Immature natural killer cell (primary cell): ENCODE data around the gene AATF. TPM values are rescaled to one million over a fixed set of nuclear protein-coding genes. Genes with fewer than 3 reads are reported as not detected.

Experiments used
- DNase-seq, 3 donors: peaks; one replicate each; pipeline ENCODE4 v3.0.0; 2022; ENCODE audit warnings: mixed read lengths in 1 of 3
- H3K27ac Mint-ChIP-seq, 6 donors: one replicate each; pipeline ENCODE4 v1.8.0; 2020; ENCODE audit warnings: mixed read lengths in 6 of 6, mild to moderate bottlenecking in 5 of 6, inconsistent platforms in 4 of 6, moderate library complexity in 3 of 6
- H3K27me3 Mint-ChIP-seq, 3 donors: one replicate each; pipeline ENCODE4 v1.8.0; 2020 to 2021; ENCODE audit warnings: low read depth in 3 of 3, mild to moderate bottlenecking in 3 of 3, mixed read lengths in 3 of 3, moderate library complexity in 3 of 3, inconsistent platforms in 1 of 3
- H3K36me3 Mint-ChIP-seq, 3 donors: one replicate each; pipeline ENCODE4 v1.8.0; 2020; ENCODE audit warnings: mixed read lengths in 3 of 3, inconsistent platforms in 2 of 3, mild to moderate bottlenecking in 2 of 3
- H3K4me1 Mint-ChIP-seq, 2 donors: one replicate each; pipeline ENCODE4 v1.8.0; 2020; ENCODE audit warnings: inconsistent platforms in 2 of 2, mild to moderate bottlenecking in 2 of 2, mixed read lengths in 2 of 2, moderate library complexity in 1 of 2
- H3K4me3 Mint-ChIP-seq, 5 donors: one replicate each; pipeline ENCODE4 v1.8.0; 2020; ENCODE audit warnings: mild to moderate bottlenecking in 5 of 5, mixed read lengths in 5 of 5, inconsistent platforms in 3 of 5, moderate library complexity in 3 of 5
- H3K9me3 Mint-ChIP-seq, 6 donors: one replicate each; pipeline ENCODE4 v1.8.0; 2020; ENCODE audit warnings: mild to moderate bottlenecking in 6 of 6, mixed read lengths in 6 of 6, inconsistent platforms in 4 of 6, moderate library complexity in 3 of 6
- polyA plus RNA-seq, 3 donors: library from polyadenylated mRNA; unstranded; fragments of 300-500 nt; fragmentation: Illumina TruSeq; gene quantifications; one replicate each; pipeline ENCODE4 v1.2.3, GENCODE V29; 2021

Gene AATF
- polyA plus RNA-seq, 3 donors from 2014 or later, result 54.2 to 109 (median 61.0) TPM

GRCh38 chr17:36993227-36993626 is 44.5 kb downstream of the AATF start:
- H3K27ac Mint-ChIP-seq, result peak overlapping the region in 1 of 6 donors; percentile 3
- H3K4me3 Mint-ChIP-seq, result no peak overlapping the region
- peaks cover 51 to 64% (median 55%) of the 10 kb centered on the region in 3 donors for H3K36me3 Mint-ChIP-seq
- H3K4me1 Mint-ChIP-seq, result no peaks in the 10 kb centered on the region
- no peak for DNase-seq
- peaks cover 0 to 3% (median 2%) of the 10 kb centered on the region in 3 donors for H3K27me3 Mint-ChIP-seq
- no peaks in the 10 kb centered on the region for H3K9me3 Mint-ChIP-seq

- Mint-ChIP-seq H3K27me3 (peaks cover 0 to 3% (median 2%) of the 10 kb centered on the region in 3 donors), H3K4me1 (peaks cover 0 to 2% of the 10 kb centered on the region in 2 donors), H3K4me3 (no peak overlapping the region), H3K9me3 (peaks cover 0 to under 1% (median 0%) of the 10 kb centered on the region in 6 donors), H3K27ac (no peak overlapping the region), H3K36me3 (peaks cover 48 to 61% (median 49%) of the 10 kb centered on the region in 3 donors)
- no peak for DNase-seq
Measured at GRCh38 chr17:36994438-36994837, 45.7 kb downstream of the AATF start.

DNA sequence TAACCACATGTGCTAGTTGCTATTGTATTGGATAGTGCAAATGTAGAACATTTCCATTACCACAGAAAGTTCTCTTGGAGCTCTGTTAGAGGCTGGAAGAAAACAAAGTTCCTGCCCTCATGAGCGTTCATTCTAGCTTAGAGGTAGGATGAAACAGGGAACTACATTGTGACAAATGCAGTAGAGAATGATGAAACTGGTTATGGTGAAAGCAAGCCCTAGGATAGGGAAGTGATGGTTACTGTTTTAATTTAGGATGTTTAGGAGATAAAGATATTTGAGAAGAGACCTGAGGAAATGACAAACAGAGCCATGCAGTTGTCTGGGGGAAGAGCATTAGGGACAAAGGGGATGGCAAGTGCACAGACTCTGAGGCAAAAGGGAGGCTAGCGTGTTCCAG is 50.7 kb downstream of the AATF start:
- no peak for DNase-seq
- Mint-ChIP-seq H3K27ac (no peak overlapping the region), H3K4me1 (peaks cover 4 to 16% of the 10 kb centered on the region in 2 donors), H3K27me3 (peaks cover 0 to 2% (median 0%) of the 10 kb centered on the region in 3 donors), H3K9me3 (peaks cover 0 to 9% (median 2%) of the 10 kb centered on the region in 6 donors), H3K4me3 (no peak overlapping the region), H3K36me3 (peaks cover 48 to 65% (median 63%) of the 10 kb centered on the region in 3 donors)

DNA sequence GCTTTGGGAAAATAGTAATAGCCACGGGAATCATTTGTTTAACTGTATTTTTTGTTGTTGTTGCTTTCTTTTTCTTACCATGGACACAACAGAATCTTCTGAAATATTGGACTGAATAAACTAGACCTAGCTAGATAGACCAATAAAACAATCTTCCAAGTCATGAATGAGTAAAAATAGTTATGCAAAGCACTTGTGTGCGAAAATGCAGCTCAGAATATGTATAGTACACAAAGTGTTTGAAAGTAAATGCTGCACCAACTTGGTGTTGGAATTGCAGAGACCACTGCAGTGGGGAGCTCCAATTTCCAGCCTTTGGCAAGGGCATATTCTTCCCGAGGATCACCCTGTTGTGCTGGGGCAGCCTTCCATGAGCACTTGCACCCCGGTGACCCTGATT is 68.0 kb downstream of the AATF start:
- H3K4me1 Mint-ChIP-seq, result peaks cover 0 to 13% of the 10 kb centered on the region in 2 donors
- DNase-seq, result no peak
- H3K36me3 Mint-ChIP-seq, result peaks cover 0 to 6% (median 4%) of the 10 kb centered on the region in 3 donors
- no peak overlapping the region for H3K4me3 Mint-ChIP-seq
- H3K9me3 Mint-ChIP-seq, result no peaks in the 10 kb centered on the region
- H3K27me3 Mint-ChIP-seq, result no peaks in the 10 kb centered on the region
- H3K27ac Mint-ChIP-seq, result no peak overlapping the region

GRCh38 chr17:37017404-37017803 is 68.7 kb downstream of the AATF start:
- Mint-ChIP-seq H3K4me1 (peaks cover 0 to 13% of the 10 kb centered on the region in 2 donors), H3K27ac (no peak overlapping the region)

GRCh38 chr17:37019117-37019740 is 70.5 kb downstream of the AATF start:
- Mint-ChIP-seq H3K4me1 (peaks cover 0 to 13% of the 10 kb centered on the region in 2 donors), H3K36me3 (peaks cover 8 to 16% (median 10%) of the 10 kb centered on the region in 3 donors), H3K27me3 (peaks cover 0 to 2% (median 0%) of the 10 kb centered on the region in 3 donors), H3K27ac (no peak overlapping the region), H3K4me3 (no peak overlapping the region), H3K9me3 (no peaks in the 10 kb centered on the region)
- no peak for DNase-seq

More at GRCh38 chr17:37017404-37017803, 68.7 kb downstream of the AATF start:
- Mint-ChIP-seq H3K36me3 (peaks cover 0 to 7% (median 6%) of the 10 kb centered on the region in 3 donors), H3K4me3 (no peak overlapping the region), H3K27me3 (no peaks in the 10 kb centered on the region), H3K9me3 (no peaks in the 10 kb centered on the region)
- DNase-seq, result no peak

DNA sequence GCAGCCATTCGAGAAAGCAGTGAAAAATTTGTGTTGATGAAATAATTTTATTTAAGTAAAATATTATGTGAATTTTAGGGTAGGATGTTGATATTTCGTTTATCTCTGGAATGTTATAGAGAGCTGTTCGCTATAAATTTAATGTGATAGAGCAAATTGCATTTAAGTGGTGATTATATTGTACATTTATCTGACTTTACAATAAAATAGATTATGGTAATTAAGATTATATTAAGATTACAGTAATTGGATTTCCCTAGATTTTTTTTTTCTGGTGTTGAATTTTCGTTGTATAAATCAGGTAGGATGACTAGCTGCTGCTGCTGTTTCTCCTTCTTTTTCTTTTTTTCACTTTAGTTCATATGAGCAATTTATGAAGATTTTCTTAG is 71.0 kb downstream of the AATF start:
- H3K4me3 Mint-ChIP-seq, result no peak overlapping the region

DNA sequence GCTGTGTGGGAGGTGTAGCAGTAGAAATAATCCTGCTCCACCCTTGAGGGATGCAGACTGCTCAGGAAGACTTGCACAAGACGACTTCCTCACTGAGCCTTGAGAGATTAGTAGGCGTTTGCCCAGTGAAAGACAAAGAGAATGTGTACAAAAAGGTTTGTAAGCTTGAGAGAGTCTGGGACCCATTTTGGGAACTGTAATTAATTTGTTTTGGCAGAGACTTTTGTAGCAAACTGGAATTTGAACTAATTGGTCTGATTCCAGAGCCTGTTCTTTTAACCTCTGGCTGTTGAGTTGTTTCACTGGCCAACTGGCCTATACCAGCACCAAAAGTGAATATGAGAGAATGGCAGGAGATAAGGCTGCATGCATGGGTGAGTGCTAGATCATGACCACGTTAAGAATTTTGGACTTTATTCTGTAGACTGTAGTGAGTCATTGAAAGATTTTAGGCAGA is 75.5 kb downstream of the AATF start:
- peaks cover 3 to 12% of the 10 kb centered on the region in 2 donors for H3K4me1 Mint-ChIP-seq
- DNase-seq, result no peak
- H3K9me3 Mint-ChIP-seq, result no peaks in the 10 kb centered on the region
- no peak overlapping the region for H3K4me3 Mint-ChIP-seq
- peaks cover 8 to 23% (median 17%) of the 10 kb centered on the region in 3 donors for H3K36me3 Mint-ChIP-seq
- H3K27me3 Mint-ChIP-seq, result peaks cover 0 to 2% (median 0%) of the 10 kb centered on the region in 3 donors
- H3K27ac Mint-ChIP-seq, result peak overlapping the region in 1 of 6 donors; percentile 46

More for the DNA sequence above, 71.0 kb downstream of the AATF start:
- DNase-seq, result no peak
- H3K27ac Mint-ChIP-seq, result no peak overlapping the region
- H3K36me3 Mint-ChIP-seq, result peaks cover 8 to 18% (median 13%) of the 10 kb centered on the region in 3 donors
- H3K4me1 Mint-ChIP-seq, result peaks cover 0 to 10% of the 10 kb centered on the region in 2 donors
- peaks cover 0 to 2% (median 0%) of the 10 kb centered on the region in 3 donors for H3K27me3 Mint-ChIP-seq
- no peaks in the 10 kb centered on the region for H3K9me3 Mint-ChIP-seq

DNA sequence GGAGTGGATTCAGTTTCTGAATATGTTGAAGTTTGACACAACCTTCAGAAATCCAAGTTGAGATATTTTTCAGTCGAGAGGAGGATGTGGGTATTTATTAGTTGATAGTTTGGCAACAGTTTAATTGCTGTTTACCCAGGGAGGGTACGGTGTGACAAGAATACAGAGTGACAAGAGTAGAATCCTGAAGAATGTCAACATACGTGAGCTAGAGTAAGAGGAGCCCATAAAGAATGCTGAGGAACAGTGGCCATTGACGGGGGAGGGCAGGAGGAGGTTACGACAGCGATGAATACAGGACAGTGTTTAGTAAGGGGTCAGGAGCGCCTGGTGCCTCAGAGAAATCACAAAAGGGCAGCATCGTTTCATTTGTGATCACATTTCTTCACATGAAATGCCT is 76.5 kb downstream of the AATF start:
- no peak for DNase-seq
- no peaks in the 10 kb centered on the region for H3K9me3 Mint-ChIP-seq
- peaks cover 0 to 2% (median 0%) of the 10 kb centered on the region in 3 donors for H3K27me3 Mint-ChIP-seq
- peaks cover 3 to 12% of the 10 kb centered on the region in 2 donors for H3K4me1 Mint-ChIP-seq
- no peak overlapping the region for H3K4me3 Mint-ChIP-seq
- peak overlapping the region in 2 of 6 donors; percentile 2 to 27 for H3K27ac Mint-ChIP-seq
- H3K36me3 Mint-ChIP-seq, result peaks cover 8 to 23% (median 15%) of the 10 kb centered on the region in 3 donors

DNA sequence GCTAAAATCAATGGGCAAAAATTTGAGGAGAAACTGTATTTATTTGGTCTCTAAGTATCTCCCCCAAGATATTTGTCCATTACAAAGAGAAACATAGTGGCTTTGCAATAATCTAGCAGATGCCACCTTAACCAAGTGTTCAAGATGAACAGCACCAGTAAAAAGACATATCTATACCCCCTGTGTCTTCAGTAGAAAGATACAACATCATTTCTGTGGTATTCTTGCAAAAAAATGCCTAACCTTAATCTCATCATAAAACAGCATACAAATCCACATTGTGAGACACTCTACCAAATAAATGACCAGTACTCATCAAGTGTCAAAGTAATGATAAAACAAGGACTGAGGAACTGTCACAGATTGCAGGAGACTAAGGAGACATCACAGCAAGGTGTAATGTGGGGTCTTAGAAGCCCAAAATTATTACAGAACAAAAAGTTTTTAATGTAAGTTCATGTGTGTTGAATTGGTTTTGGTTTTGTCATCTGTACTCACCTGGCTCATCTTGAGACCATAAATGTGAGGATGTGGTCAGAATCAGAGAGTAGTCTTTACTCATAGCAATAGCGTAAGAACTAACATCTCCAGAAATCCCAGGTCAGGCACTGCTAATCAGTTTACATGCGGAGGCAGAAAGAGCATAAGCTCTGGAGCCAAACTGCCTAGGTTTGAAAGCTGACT is 77.2 kb downstream of the AATF start:
- DNase-seq, result no peak
- Mint-ChIP-seq H3K27ac (peak overlapping the region in 2 of 6 donors; percentile 20), H3K4me3 (no peak overlapping the region), H3K27me3 (peaks cover 0 to 2% (median 0%) of the 10 kb centered on the region in 3 donors), H3K9me3 (no peaks in the 10 kb centered on the region), H3K4me1 (peaks cover 3 to 12% of the 10 kb centered on the region in 2 donors), H3K36me3 (peaks cover 8 to 18% (median 11%) of the 10 kb centered on the region in 3 donors)

DNA sequence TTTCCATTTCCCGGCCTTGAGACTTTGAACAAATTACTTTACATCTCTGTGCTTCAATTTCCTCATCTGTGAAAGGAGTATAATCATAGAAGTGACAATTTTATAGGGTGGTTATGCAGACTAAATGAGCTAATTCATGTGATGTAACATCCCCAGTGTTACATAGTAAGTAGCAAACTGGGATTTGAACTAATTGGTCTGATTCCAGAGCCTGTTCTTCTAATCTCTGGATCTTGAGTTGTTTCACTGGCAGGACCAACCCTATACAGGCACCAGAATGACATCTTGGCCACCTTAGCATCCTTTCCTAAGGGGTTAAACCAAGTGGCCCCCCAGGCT is 77.7 kb downstream of the AATF start:
- H3K27me3 Mint-ChIP-seq, result peaks cover 0 to 2% (median 0%) of the 10 kb centered on the region in 3 donors
- peaks cover 3 to 12% of the 10 kb centered on the region in 2 donors for H3K4me1 Mint-ChIP-seq
- no peak overlapping the region for H3K4me3 Mint-ChIP-seq
- H3K36me3 Mint-ChIP-seq, result peaks cover 8 to 21% (median 12%) of the 10 kb centered on the region in 3 donors
- no peaks in the 10 kb centered on the region for H3K9me3 Mint-ChIP-seq
- H3K27ac Mint-ChIP-seq, result peak overlapping the region in 2 of 6 donors; percentile 31 to 52
- DNase-seq, result no peak

DNA sequence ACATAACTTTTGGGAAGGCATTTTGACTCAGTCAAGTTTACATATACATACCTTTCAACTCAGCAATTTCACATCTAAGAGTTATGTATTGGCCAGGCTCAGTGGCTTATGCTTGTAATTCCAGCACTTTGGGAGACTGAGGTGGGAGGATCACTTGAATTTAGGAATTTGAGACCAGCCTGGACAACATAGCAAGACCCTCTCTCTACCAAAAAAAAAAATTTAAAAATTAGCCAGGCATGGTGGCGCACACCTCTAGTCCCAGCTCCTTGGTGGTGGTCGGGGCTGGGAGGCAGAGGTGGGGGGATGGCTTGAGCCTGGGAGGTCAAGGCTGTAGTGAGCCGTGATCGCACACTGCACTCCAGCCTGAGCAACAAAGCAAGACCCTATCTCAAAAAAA is 79.3 kb downstream of the AATF start:
- Mint-ChIP-seq H3K4me1 (peaks cover 3 to 12% of the 10 kb centered on the region in 2 donors), H3K4me3 (no peak overlapping the region), H3K36me3 (peaks cover 2 to 22% (median 17%) of the 10 kb centered on the region in 3 donors), H3K27ac (no peak overlapping the region), H3K9me3 (no peaks in the 10 kb centered on the region), H3K27me3 (peaks cover 0 to 2% (median 0%) of the 10 kb centered on the region in 3 donors)
- no peak for DNase-seq

GRCh38 chr17:37031493-37032083 is 82.8 kb downstream of the AATF start:
- Mint-ChIP-seq H3K36me3 (peaks cover 5 to 23% (median 11%) of the 10 kb centered on the region in 3 donors), H3K4me1 (no peaks in the 10 kb centered on the region)
- DNase-seq, result no peak

More at GRCh38 chr17:37031493-37032083, 82.8 kb downstream of the AATF start:
- H3K9me3 Mint-ChIP-seq, result no peaks in the 10 kb centered on the region
- no peaks in the 10 kb centered on the region for H3K27me3 Mint-ChIP-seq
- H3K4me3 Mint-ChIP-seq, result no peak overlapping the region
- peak overlapping the region in 1 of 6 donors; percentile 75 for H3K27ac Mint-ChIP-seq
